Choroid plexus epithelial cell (primary cell): ENCODE data around the gene ZNF555.
A peak's percentile ranks its signal among the peaks of the same experiment; 100 is the strongest.
"Not testable (repeated sequence)": the region's sequence is repeated elsewhere in the genome, so short reads cannot be mapped to it uniquely, and the experiment has no call there.

ENCODE experiments used
- DNase-seq: peaks from one replicate; pipeline ENCODE4 v3.0.0-alpha.2; 2010; ENCODE audit warnings: low read depth
- H3K4me3 ChIP-seq: 2 replicates; pipeline ENCODE4 v1.5.1; 2011; ENCODE audit warnings: low read depth, mild to moderate bottlenecking, control low read depth, low read length, moderate library complexity
- CTCF ChIP-seq: conservative IDR thresholded peaks from 2 replicates; pipeline ENCODE4 v1.5.1; 2011; ENCODE audit warnings: low read depth, mild to moderate bottlenecking, control low read depth, inconsistent platforms, low read length, moderate library complexity

ZNF555 gene

DNA sequence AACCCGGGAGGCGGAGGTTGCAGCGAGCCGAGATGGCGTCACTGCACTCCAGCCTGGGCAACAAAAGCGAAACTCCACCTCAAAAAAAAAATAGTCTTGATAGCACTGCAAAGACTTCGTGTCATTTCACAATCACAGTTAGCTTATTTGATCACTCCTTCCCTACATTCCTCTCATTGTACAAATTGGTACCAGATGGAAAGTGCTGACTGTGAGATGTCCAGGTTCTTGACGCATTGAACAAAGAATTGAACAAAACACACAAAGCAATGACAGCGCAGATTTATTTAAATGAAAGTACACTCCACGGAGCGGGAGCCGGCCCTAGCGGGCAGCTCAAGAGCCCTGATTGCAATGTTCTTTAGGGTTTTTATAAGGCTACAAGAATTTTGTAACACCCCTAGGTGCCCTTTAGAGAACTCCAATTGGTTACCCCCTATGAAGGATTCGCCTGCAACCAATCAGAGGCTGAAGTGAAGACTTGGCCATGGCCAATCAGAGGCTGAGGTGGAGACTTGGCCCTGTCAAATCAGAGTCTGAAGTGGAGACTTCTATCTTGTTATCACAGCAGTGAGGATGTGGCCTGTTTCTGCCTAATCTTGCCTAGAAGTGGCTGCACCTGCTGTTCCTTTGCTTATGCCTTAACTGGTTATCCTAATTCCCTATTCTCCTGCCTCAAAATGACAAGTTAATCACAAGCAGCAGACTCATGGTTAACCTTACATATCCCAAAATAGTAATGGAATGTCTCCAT is 42.6 kb downstream of the ZNF555 start:
- no peak overlapping the region for H3K4me3 ChIP-seq
- DNase-seq, result no peak
- no peak for TF ChIP-seq CTCF

GRCh38 chr19:2885736-2886135 is 44.5 kb downstream of the ZNF555 start:
- TF ChIP-seq CTCF, result no peak
- H3K4me3 ChIP-seq, result no peak overlapping the region
- DNase-seq, result no peak

DNA sequence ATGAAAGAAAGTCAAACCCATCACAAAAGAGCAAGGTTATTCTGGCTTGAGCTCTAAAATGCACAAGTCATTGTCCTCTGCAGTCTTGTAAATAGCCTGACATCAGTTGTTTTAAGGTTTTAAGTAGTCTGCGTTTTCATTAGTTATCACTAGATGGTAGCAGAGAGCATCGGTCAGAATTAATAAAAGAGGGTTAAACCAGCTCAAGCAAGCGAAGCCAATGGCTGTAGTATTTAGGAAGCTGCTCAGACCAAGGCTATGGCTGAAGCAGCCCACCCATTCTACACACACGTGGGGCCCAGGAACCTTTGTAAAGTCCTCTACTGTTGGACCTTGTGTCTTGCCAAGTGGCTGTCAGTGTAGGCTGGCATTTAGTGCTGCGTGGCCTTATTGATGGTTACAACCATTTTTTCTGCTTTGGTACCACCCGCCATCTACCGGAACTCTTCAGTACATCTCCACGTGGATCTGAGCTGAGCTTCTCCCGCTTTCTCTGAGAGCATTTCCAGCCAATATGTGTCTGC is 46.2 kb downstream of the ZNF555 start:
- TF ChIP-seq CTCF, result peak; percentile 59
- peak; percentile 85 for DNase-seq
- H3K4me3 ChIP-seq, result no peak overlapping the region

GRCh38 chr19:2888731-2889224 is 47.5 kb downstream of the ZNF555 start:
- peak overlapping the region; percentile 30 for H3K4me3 ChIP-seq
- TF ChIP-seq CTCF, result no peak

GRCh38 chr19:2890531-2890930 is 49.3 kb downstream of the ZNF555 start:
- DNase-seq, H3K4me3 ChIP-seq: not testable (repeated sequence)

More at GRCh38 chr19:2888731-2889224, 47.5 kb downstream of the ZNF555 start:
- no peak for DNase-seq

DNA sequence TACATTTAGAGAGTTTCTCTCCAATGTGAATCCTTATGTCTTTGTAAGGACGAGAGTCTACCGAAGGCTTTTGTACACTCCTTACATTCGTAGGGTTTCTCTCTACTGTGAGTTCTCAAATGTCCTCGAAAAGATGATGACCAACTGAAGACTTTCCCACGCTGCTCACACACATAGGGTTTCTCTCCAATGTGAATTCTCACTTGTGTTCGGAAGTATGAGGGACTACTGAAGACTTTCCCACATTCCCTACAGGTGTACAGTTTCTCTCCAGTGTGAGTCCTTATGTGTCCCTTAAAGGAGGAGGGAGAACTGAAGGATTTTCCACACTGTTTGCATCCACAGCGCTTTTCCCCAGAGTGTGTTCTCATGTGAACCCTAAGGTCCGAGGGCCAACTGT is 55.4 kb downstream of the ZNF555 start:
- no peak overlapping the region for H3K4me3 ChIP-seq
- no peak for TF ChIP-seq CTCF
- DNase-seq, result no peak

GRCh38 chr19:2900296-2901252 is 59.3 kb downstream of the ZNF555 start, which contains the start of gene ZNF57:
Gene ZNF57 (plus strand): TSS chr19:2900928. CDS start chr19:2901046, 118 bp downstream.
- no peak for TF ChIP-seq CTCF
- peak; percentile 100 for DNase-seq
- H3K4me3 ChIP-seq, result peak within 1 kb of the TSS; percentile 91
